ENCODE results near the gene KIAA0232. TPM values are rescaled to one million over a fixed set of nuclear protein-coding genes. Genes with fewer than 3 reads are reported as not detected.
A peak's percentile ranks its signal among the peaks of the same experiment; 100 is the strongest.

The KIAA0232 gene
- total RNA-seq, 4 donors from 2014 or later: 39.1 to 66.4 (median 60.4) TPM

- no peak overlapping the region for H3K4me3 ChIP-seq
- H3K36me3 ChIP-seq: peaks cover 0 to 18% of the 10 kb centered on the region in 2 donors
- H3K9me3 ChIP-seq: no peaks in the 10 kb centered on the region
- TF ChIP-seq POLR2A (IDR thresholded peaks at IDR 0.05) (no peak), CTCF (IDR thresholded peaks at IDR 0.05 in 4 of 5, conservative IDR thresholded peaks at IDR 0.05 in 1 of 5) (peak in 3 of 5 experiments; percentile 9 to 24 (median 13))
- ATAC-seq (peak; percentile 83 to 95), DNase-seq (peak; percentile 69 to 91)
- H3K27ac ChIP-seq: peak overlapping the region; percentile 68 to 79 (median 75)
- in situ Hi-C loops (cut with MboI; ENCODE audit: low sequenced_read_pairs in 4 of 4) (loop anchor here in 1 of 4 donors (25.0 kb wide), 1 partner anchor 138 kb away; the partner anchor contains the start of gene GRPEL1), intact Hi-C loops (cut with DNase I; ENCODE audit: low total_unique reads) (no loop called here)
- no peaks in the 10 kb centered on the region for H3K27me3 ChIP-seq
- H3K4me1 ChIP-seq: peaks cover 26 to 28% of the 10 kb centered on the region in 2 donors
Observed at GRCh38 chr4:6924361-6924779, 141.8 kb downstream of the KIAA0232 start.

GRCh38 chr4:6925357-6925836 is 142.9 kb downstream of the KIAA0232 start:
- in situ Hi-C loops (cut with MboI; ENCODE audit: low sequenced_read_pairs in 4 of 4): no loop called here
- H3K27me3 ChIP-seq: no peaks in the 10 kb centered on the region
- peaks cover 35 to 38% of the 10 kb centered on the region in 2 donors for H3K4me1 ChIP-seq
- peak overlapping the region; percentile 68 to 79 (median 75) for H3K27ac ChIP-seq
- intact Hi-C loops (cut with DNase I; ENCODE audit: low total_unique reads): no loop called here
- H3K4me3 ChIP-seq: no peak overlapping the region
- no peak for TF ChIP-seq POLR2A (IDR thresholded peaks at IDR 0.05)
- H3K9me3 ChIP-seq: no peaks in the 10 kb centered on the region
- H3K36me3 ChIP-seq: peaks cover 0 to 18% of the 10 kb centered on the region in 2 donors
- ATAC-seq (peak; percentile 15 to 22), DNase-seq (peak; percentile 27 to 55)

GRCh38 chr4:6926081-6926480 is 143.6 kb downstream of the KIAA0232 start:
- TF ChIP-seq CTCF (IDR thresholded peaks at IDR 0.05 in 4 of 5, conservative IDR thresholded peaks at IDR 0.05 in 1 of 5) (no peak), POLR2A (IDR thresholded peaks at IDR 0.05) (no peak)
- no peaks in the 10 kb centered on the region for H3K9me3 ChIP-seq
- H3K36me3 ChIP-seq: peaks cover 0 to 18% of the 10 kb centered on the region in 2 donors
- in situ Hi-C loops (cut with MboI; ENCODE audit: low sequenced_read_pairs in 4 of 4) (no loop called here), intact Hi-C loops (cut with DNase I; ENCODE audit: low total_unique reads) (no loop called here)
- no peaks in the 10 kb centered on the region for H3K27me3 ChIP-seq
- DNase-seq: no peak
- H3K4me1 ChIP-seq: peaks cover 35 to 39% of the 10 kb centered on the region in 2 donors
- H3K27ac ChIP-seq: peak overlapping the region in 3 of 4 donors; percentile 68 to 79 (median 79)
- ATAC-seq: no peak
- no peak overlapping the region for H3K4me3 ChIP-seq

GRCh38 chr4:6926681-6927478 is 144.4 kb downstream of the KIAA0232 start:
- Histone ChIP-seq H3K4me1 (peaks cover 35 to 44% of the 10 kb centered on the region in 2 donors), H3K27ac (peak overlapping the region in 3 of 4 donors; percentile 33 to 39 (median 33)), H3K27me3 (no peaks in the 10 kb centered on the region), H3K4me3 (no peak overlapping the region), H3K9me3 (no peaks in the 10 kb centered on the region), H3K36me3 (peaks cover 0 to 18% of the 10 kb centered on the region in 2 donors)
- ATAC-seq: no peak
- no peak for DNase-seq
- in situ Hi-C loops (cut with MboI; ENCODE audit: low sequenced_read_pairs in 4 of 4) (no loop called here), intact Hi-C loops (cut with DNase I; ENCODE audit: low total_unique reads) (no loop called here)
- no peak for TF ChIP-seq CTCF (IDR thresholded peaks at IDR 0.05 in 4 of 5, conservative IDR thresholded peaks at IDR 0.05 in 1 of 5)
- TF ChIP-seq POLR2A (IDR thresholded peaks at IDR 0.05): peak in 1 of 2 donors; percentile 26

GRCh38 chr4:6928081-6928480 is 145.6 kb downstream of the KIAA0232 start:
- H3K27ac ChIP-seq: no peak overlapping the region
- DNase-seq (no peak), ATAC-seq (no peak)
- peaks cover 0 to 18% of the 10 kb centered on the region in 2 donors for H3K36me3 ChIP-seq
- no peak overlapping the region for H3K4me3 ChIP-seq
- no peak for TF ChIP-seq POLR2A (IDR thresholded peaks at IDR 0.05)
- TF ChIP-seq CTCF (IDR thresholded peaks at IDR 0.05 in 4 of 5, conservative IDR thresholded peaks at IDR 0.05 in 1 of 5): no peak
- intact Hi-C loops (cut with DNase I; ENCODE audit: low total_unique reads): no loop called here
- H3K9me3 ChIP-seq: no peaks in the 10 kb centered on the region
- no peaks in the 10 kb centered on the region for H3K27me3 ChIP-seq
- in situ Hi-C loops (cut with MboI; ENCODE audit: low sequenced_read_pairs in 4 of 4): no loop called here
- peaks cover 35 to 44% of the 10 kb centered on the region in 2 donors for H3K4me1 ChIP-seq
